GM12891 (cell line): ENCODE data around the gene PTPN6.
A peak's percentile ranks its signal among the peaks of the same experiment; 100 is the strongest.

Experiments
- POLR2A ChIP-seq: IDR thresholded peaks from 2 replicates; pipeline ENCODE4 v1.6.1; 2011; ENCODE audit warnings: low read depth, low read length, control low read depth
- POU2F2 ChIP-seq: IDR thresholded peaks from 2 replicates; pipeline ENCODE4 v1.6.1; 2011; ENCODE audit warnings: low read depth, mild to moderate bottlenecking, control low read depth, low read length, moderate library complexity
- TAF1 ChIP-seq: IDR thresholded peaks from 2 replicates; pipeline ENCODE4 v1.6.1; 2011; ENCODE audit warnings: low read depth, low read length, control low read depth

DNA sequence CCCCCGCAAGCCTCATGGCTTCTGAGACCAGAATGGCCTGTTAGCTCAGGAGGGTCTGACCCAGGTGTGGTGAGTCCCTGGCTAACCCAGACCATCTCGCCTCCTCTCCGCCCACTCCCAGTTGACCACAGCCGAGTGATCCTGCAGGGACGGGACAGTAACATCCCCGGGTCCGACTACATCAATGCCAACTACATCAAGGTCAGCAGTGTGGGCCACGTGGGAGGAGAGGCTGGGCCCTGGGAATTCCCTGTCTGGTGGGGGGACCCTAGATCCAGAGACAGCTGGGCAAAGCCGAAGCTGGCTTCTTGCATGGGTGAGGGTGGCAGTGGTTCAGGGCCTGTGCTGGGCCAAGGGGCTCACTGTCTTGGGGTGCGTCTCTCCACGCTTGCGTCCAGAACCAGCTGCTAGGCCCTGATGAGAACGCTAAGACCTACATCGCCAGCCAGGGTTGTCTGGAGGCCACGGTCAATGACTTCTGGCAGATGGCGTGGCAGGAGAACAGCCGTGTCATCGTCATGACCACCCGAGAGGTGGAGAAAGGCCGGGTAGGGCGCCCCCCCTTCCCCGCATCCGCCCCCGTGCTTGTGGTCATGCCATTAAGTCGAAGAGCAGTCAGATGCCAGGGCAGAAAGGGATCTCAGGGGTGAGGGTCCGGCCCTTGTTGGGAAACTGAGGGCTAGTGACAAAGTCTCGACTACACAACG lies 5.0 kb downstream of the PTPN6 start:
- TF ChIP-seq TAF1 (no peak), POLR2A (0 out of 2 replicates have a peak, but pooled peaks have one; percentile 14), POU2F2 (no peak)
